Activated naive CD4-positive, alpha-beta T cell treated with anti-CD3 and anti-CD28 coated beads, Interleukin-2, amount 10 ng/mL, durations not matched to agents 7 days and 5 days (primary cell): ENCODE data around the gene SPI1.
A peak's percentile ranks its signal among the peaks of the same experiment; 100 is the strongest.

ENCODE experiments used
- CTCF ChIA-PET: fragments of 350-600 bp; sonication (Branson Sonifier 250); formaldehyde crosslinking; loops from one replicate; lab custom pipeline; 2021; ENCODE audit warnings: antibody characterized with exemption; lab: Charles Lee
- DNase-seq: peaks from one replicate; pipeline ENCODE4 v3.0.0-alpha.2; 2020
- H3K27ac Mint-ChIP-seq: one replicate; pipeline ENCODE4 v1.8.0; 2021; ENCODE audit warnings: mild to moderate bottlenecking, moderate library complexity, mixed read lengths
- H3K27me3 Mint-ChIP-seq: one replicate; pipeline ENCODE4 v1.8.0; 2021; ENCODE audit warnings: mild to moderate bottlenecking, mixed read lengths
- H3K36me3 Mint-ChIP-seq: one replicate; pipeline ENCODE4 v1.8.0; 2021; ENCODE audit warnings: mixed read lengths
- H3K4me1 Mint-ChIP-seq: one replicate; pipeline ENCODE4 v1.8.0; 2021; ENCODE audit warnings: mixed read lengths
- H3K4me3 Mint-ChIP-seq: one replicate; pipeline ENCODE4 v1.8.0; 2021; ENCODE audit warnings: mild to moderate bottlenecking, moderate library complexity, mixed read lengths
- H3K9me3 Mint-ChIP-seq: one replicate; pipeline ENCODE4 v1.8.0; 2021; ENCODE audit warnings: mixed read lengths

The SPI1 gene

DNA sequence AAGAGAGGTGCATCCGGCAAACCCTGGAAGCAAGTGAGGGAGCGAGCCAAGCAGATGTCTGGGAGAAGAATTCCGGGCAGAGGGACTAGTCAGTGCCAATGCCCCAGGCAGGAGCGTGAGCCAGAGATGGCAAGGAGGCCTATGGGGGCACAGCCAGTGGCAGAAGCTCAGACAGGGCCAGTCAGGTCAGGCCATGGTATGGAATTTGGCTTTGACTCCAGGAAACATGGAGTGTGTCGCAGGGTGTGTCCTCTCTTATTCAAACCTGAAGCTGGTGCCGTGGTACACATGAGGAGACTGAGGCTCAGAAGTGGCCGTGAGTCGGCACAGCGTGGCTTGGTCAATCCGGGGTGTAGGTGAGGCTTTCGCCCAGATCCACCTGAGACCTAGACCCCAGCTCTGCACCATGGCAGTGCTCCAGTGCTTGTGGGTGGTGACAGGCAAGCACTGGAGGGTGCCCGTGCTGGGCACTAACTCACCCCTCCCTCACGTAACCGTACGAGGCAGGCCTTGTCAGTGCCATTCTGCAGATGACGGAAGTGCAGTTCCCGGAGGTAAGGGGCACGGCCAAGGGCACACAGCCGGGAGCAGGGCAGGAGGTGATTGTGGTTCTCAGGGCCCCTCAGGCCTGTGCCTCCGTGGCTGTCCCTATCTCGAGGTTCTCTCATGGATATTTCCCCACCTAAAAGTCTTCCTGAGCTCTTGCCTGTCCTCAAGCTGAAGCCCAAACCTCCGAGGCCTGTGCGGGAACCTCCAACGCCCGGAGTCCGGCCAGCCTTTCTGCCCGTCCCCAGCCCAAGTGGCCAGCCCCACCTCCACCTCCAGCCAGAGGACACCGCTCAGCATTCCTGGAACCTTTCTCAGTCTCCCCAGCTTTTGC is 10.6 kb upstream of the SPI1 start:
- CTCF ChIA-PET: interaction anchor here (0.5 to 4.6 kb wide), 2 partner anchors 15 to 130 kb away, joined by 3 to 31 read pairs; no protein-coding TSS in a partner anchor
- Mint-ChIP-seq H3K27me3 (peaks cover 7% of the 10 kb centered on the region), H3K9me3 (no peaks in the 10 kb centered on the region), H3K36me3 (no peaks in the 10 kb centered on the region), H3K4me1 (peaks cover 37% of the 10 kb centered on the region), H3K4me3 (no peak overlapping the region), H3K27ac (no peak overlapping the region)
- no peak for DNase-seq

- Mint-ChIP-seq H3K4me3 (no peak overlapping the region), H3K9me3 (no peaks in the 10 kb centered on the region), H3K27me3 (peaks cover 11% of the 10 kb centered on the region), H3K4me1 (peaks cover 29% of the 10 kb centered on the region), H3K36me3 (no peaks in the 10 kb centered on the region), H3K27ac (no peak overlapping the region)
- CTCF ChIA-PET: interaction anchor here (2.9 to 4.6 kb wide), 2 partner anchors 14 to 19 kb away, joined by 7 to 31 read pairs; no protein-coding TSS in a partner anchor
- DNase-seq: no peak
These were observed 9.8 kb upstream of the SPI1 start for GRCh38 chr11:47387944-47388696.

DNA sequence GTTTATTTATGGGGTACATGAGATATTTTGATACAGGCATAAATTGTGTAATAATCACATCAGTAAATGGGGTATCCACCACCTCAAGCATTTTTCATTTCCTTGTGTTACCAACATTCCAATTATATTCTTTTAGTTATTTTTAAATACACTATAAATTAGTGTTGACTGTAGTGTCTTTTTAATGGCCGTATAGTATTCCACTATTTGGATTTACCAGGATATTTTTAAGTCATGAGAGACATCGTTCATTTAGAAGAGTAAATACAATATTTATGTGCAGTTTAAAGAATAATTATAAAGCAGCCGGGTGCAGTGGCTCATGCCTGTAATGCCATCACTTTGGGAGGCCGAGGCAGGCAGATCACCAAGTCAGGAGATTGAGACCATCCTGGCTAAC is 6.2 kb upstream of the SPI1 start:
- Mint-ChIP-seq H3K27me3 (peaks cover 9% of the 10 kb centered on the region), H3K4me3 (no peak overlapping the region), H3K4me1 (peaks cover 13% of the 10 kb centered on the region)

DNA sequence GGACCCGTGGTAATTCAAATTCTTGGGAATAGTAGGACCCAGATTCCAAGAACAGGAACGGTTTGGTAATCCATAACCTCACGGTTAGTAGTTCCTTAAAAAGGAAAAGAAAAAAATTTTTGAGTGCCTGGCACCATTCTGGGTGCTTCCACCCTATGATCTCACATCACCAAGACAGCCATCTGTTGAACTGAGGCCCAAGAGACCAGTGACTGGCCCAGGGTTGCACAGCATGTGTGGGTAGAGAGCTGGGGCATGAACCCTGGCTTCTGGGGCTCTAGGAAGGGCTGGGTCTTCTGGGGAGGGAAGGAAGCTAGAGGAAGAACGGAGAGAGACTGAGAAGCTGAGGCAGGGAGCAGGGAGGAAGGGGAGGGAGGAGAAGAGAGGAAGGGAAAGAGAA is 4.7 kb upstream of the SPI1 start:
- CTCF ChIA-PET: interaction anchor here (1.0 kb wide), 1 partner anchor 9 kb away, joined by 5 read pairs; no protein-coding TSS in a partner anchor
- Mint-ChIP-seq H3K36me3 (no peaks in the 10 kb centered on the region), H3K4me3 (no peak overlapping the region), H3K27me3 (peaks cover 10% of the 10 kb centered on the region), H3K27ac (peak overlapping the region; percentile 38), H3K4me1 (peaks cover 4% of the 10 kb centered on the region), H3K9me3 (no peaks in the 10 kb centered on the region)
- no peak for DNase-seq

More for the DNA sequence above, 6.2 kb upstream of the SPI1 start:
- Mint-ChIP-seq H3K27ac (no peak overlapping the region), H3K36me3 (no peaks in the 10 kb centered on the region), H3K9me3 (no peaks in the 10 kb centered on the region)
- no peak for DNase-seq
- CTCF ChIA-PET: no interaction called here

GRCh38 chr11:47380078-47380477 is 1.7 kb upstream of the SPI1 start:
- peaks cover 10% of the 10 kb centered on the region for H3K27me3 Mint-ChIP-seq
- CTCF ChIA-PET: interaction anchor here (1.6 kb wide), 1 partner anchor 9 kb away, joined by 4 read pairs; no protein-coding TSS in a partner anchor
- no peak overlapping the region for H3K27ac Mint-ChIP-seq
- peaks cover 4% of the 10 kb centered on the region for H3K4me1 Mint-ChIP-seq
- no peaks in the 10 kb centered on the region for H3K9me3 Mint-ChIP-seq
- H3K36me3 Mint-ChIP-seq: no peaks in the 10 kb centered on the region
- no peak overlapping the region for H3K4me3 Mint-ChIP-seq
- DNase-seq: no peak

- CTCF ChIA-PET: interaction anchor here (0.8 to 1.2 kb wide), 2 partner anchors 33 to 76 kb away, joined by 3 read pairs; no protein-coding TSS in a partner anchor
These were observed 970 bp upstream of the SPI1 start for GRCh38 chr11:47379317-47379716.

GRCh38 chr11:47378836-47379170 is 456 bp upstream of the SPI1 start:
- CTCF ChIA-PET: interaction anchor here (0.8 to 1.2 kb wide), 3 partner anchors 33 to 76 kb away, joined by 3 read pairs; no protein-coding TSS in a partner anchor
- DNase-seq: no peak
- Mint-ChIP-seq H3K27ac (no peak overlapping the region), H3K27me3 (peaks cover 10% of the 10 kb centered on the region), H3K36me3 (no peaks in the 10 kb centered on the region), H3K9me3 (no peaks in the 10 kb centered on the region), H3K4me1 (peaks cover 4% of the 10 kb centered on the region), H3K4me3 (no peak overlapping the region)

More at GRCh38 chr11:47379317-47379716, 970 bp upstream of the SPI1 start:
- H3K4me1 Mint-ChIP-seq: peaks cover 4% of the 10 kb centered on the region
- no peak for DNase-seq
- H3K27me3 Mint-ChIP-seq: peaks cover 10% of the 10 kb centered on the region
- no peak overlapping the region for H3K4me3 Mint-ChIP-seq
- H3K27ac Mint-ChIP-seq: no peak overlapping the region
- H3K36me3 Mint-ChIP-seq: no peaks in the 10 kb centered on the region
- no peaks in the 10 kb centered on the region for H3K9me3 Mint-ChIP-seq

DNA sequence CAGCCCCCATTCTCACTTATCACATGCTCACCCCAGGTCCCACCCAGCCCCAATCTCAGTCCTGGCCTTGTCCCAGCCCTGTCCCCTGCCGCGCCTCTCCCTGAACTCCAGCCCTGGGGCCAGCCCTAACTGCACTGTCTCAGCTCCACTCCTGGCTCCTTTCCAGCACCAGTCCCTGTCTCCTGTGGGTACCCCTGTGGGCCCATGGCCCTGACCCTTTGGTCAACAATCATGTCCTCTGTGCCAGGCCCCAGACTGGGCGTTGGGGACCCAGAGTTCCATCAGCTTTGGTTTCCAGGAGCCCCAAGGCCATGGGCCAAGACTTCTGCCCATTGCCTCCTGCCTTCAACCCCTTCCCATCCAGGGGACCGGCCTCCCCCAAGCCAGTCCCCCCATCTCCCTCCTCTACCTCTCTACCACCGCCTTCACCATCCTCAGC is 757 bp downstream of the SPI1 start:
- H3K9me3 Mint-ChIP-seq: no peaks in the 10 kb centered on the region
- H3K27me3 Mint-ChIP-seq: peaks cover 4% of the 10 kb centered on the region
- H3K4me1 Mint-ChIP-seq: peaks cover 4% of the 10 kb centered on the region
- DNase-seq: no peak
- no peaks in the 10 kb centered on the region for H3K36me3 Mint-ChIP-seq
- no peak overlapping the region for H3K4me3 Mint-ChIP-seq
- H3K27ac Mint-ChIP-seq: no peak overlapping the region
- CTCF ChIA-PET: no interaction called here

GRCh38 chr11:47376525-47377371 is 1.6 kb downstream of the SPI1 start:
- peaks cover 2% of the 10 kb centered on the region for H3K4me1 Mint-ChIP-seq
- H3K27me3 Mint-ChIP-seq: peaks cover 4% of the 10 kb centered on the region
- H3K27ac Mint-ChIP-seq: no peak overlapping the region
- H3K36me3 Mint-ChIP-seq: no peaks in the 10 kb centered on the region
- DNase-seq: no peak
- CTCF ChIA-PET: interaction anchor here (0.6 to 1.3 kb wide), 2 partner anchors 34 to 35 kb away, joined by 3 to 4 read pairs; no protein-coding TSS in a partner anchor
- no peak overlapping the region for H3K4me3 Mint-ChIP-seq
- no peaks in the 10 kb centered on the region for H3K9me3 Mint-ChIP-seq

- CTCF ChIA-PET: interaction anchor here (1.3 kb wide), 1 partner anchor 36 kb away, joined by 4 read pairs; no protein-coding TSS in a partner anchor
- no peak overlapping the region for H3K4me3 Mint-ChIP-seq
These were observed 2.2 kb downstream of the SPI1 start for GRCh38 chr11:47376107-47376524.

DNA sequence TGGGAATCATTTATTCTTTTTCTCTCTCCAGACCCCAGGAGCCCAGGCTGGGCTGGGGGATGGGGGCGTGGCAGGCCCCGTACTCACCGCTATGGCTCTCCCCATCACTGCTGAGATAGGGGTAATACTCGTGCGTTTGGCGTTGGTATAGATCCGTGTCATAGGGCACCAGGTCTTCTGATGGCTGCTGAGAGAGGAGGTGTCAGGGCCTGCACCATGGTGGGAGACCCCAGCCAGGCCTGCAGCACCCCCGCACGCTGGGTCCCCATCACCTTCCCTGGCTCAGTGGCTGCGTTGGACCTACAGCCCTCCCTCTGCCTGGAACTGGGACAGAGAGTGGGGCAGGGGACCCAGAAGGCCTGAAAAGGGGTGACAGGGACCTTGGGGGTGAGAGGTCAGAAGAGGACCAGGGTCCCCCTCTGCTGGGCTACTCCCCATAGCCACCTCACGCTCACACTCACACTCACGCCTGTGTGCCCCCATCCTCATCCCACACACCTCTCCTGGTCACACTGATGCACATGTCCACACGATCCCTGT is 2.7 kb downstream of the SPI1 start:
- Mint-ChIP-seq H3K27ac (no peak overlapping the region), H3K27me3 (peaks cover 4% of the 10 kb centered on the region), H3K9me3 (no peaks in the 10 kb centered on the region), H3K4me3 (no peak overlapping the region), H3K36me3 (no peaks in the 10 kb centered on the region), H3K4me1 (peaks cover 2% of the 10 kb centered on the region)
- DNase-seq: no peak
- CTCF ChIA-PET: interaction anchor here (1.3 to 5.4 kb wide), 3 partner anchors 13 to 36 kb away, joined by 4 to 133 read pairs (median 31); partner anchors contain the start of gene SLC39A13

More at GRCh38 chr11:47376107-47376524, 2.2 kb downstream of the SPI1 start:
- H3K4me1 Mint-ChIP-seq: peaks cover 2% of the 10 kb centered on the region
- no peaks in the 10 kb centered on the region for H3K36me3 Mint-ChIP-seq
- H3K27me3 Mint-ChIP-seq: peaks cover 4% of the 10 kb centered on the region
- H3K9me3 Mint-ChIP-seq: no peaks in the 10 kb centered on the region
- H3K27ac Mint-ChIP-seq: no peak overlapping the region
- DNase-seq: no peak

DNA sequence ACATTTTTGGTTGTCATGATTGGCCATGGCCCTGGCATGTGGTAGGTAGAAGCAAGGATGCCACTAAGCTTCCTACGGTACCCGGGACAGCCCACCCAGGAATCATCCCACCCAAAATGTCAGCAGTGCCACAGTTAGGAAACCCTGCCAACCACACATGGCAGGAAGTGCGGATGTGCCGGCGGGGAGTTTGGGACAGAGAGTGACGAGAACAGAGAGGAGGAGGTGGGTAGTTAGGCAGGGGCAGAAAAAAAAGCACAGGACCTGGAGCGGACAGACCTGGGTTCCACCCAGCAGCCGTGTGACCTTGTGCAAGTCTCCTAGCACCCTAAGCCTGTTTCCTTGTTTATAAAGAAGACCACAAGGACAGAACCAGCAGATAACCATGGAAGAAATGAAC is 3.3 kb downstream of the SPI1 start:
- Mint-ChIP-seq H3K4me3 (no peak overlapping the region), H3K4me1 (peaks cover 2% of the 10 kb centered on the region), H3K36me3 (no peaks in the 10 kb centered on the region), H3K27me3 (peaks cover 4% of the 10 kb centered on the region), H3K9me3 (no peaks in the 10 kb centered on the region), H3K27ac (no peak overlapping the region)
- CTCF ChIA-PET: interaction anchor here (0.9 to 5.4 kb wide), 6 partner anchors 11 to 242 kb away, joined by 3 to 133 read pairs (median 12); partner anchors contain the start of gene SLC39A13
- no peak for DNase-seq

- Mint-ChIP-seq H3K4me3 (no peak overlapping the region), H3K36me3 (no peaks in the 10 kb centered on the region), H3K27ac (no peak overlapping the region), H3K4me1 (peaks cover 2% of the 10 kb centered on the region), H3K9me3 (no peaks in the 10 kb centered on the region), H3K27me3 (peaks cover 4% of the 10 kb centered on the region)
- CTCF ChIA-PET: interaction anchor here (0.7 to 5.4 kb wide), 24 partner anchors 8 to 481 kb away, joined by 3 to 133 read pairs (median 6); partner anchors contain the start of genes PSMC3 and SLC39A13
- DNase-seq: no peak
These were observed 3.7 kb downstream of the SPI1 start for GRCh38 chr11:47374720-47375019.
